SK-N-SH treated with all-trans-retinoic acid at 6 μM for 48 hours (cell line): Measurements from ENCODE around the gene NDUFA5.

Experiments used
- ARNTL ChIP-seq: fragments of 450-650 bp; formaldehyde crosslinking; IDR thresholded peaks from 2 replicates; pipeline ENCODE4 v1.5.0; 2020; ENCODE audit warnings: low read depth, mild to moderate bottlenecking, moderate library complexity, borderline replicate concordance
- CSDC2 ChIP-seq: fragments of 250-450 bp; sonication (Bioruptor Pico); IDR thresholded peaks from 2 replicates; pipeline ENCODE4 v1.5.0; 2020; ENCODE audit warnings: mild to moderate bottlenecking, moderate library complexity
- CSRNP3 ChIP-seq: fragments of 250-450 bp; sonication (Bioruptor Pico); IDR thresholded peaks from 2 replicates; pipeline ENCODE4 v1.5.1; 2021; ENCODE audit warnings: mild to moderate bottlenecking, moderate library complexity
- GLIS3 ChIP-seq: fragments of 250-450 bp; sonication (Bioruptor Pico); IDR thresholded peaks from 2 replicates; pipeline ENCODE4 v1.5.0; 2020; ENCODE audit warnings: mild to moderate bottlenecking, moderate library complexity
- OSR1 ChIP-seq: fragments of 250-450 bp; sonication (Bioruptor Pico); IDR thresholded peaks from 2 replicates; pipeline ENCODE4 v1.8.0; 2022; ENCODE audit warnings: moderate library complexity, mild to moderate bottlenecking, inconsistent platforms
- PATZ1 ChIP-seq: fragments of 250-450 bp; sonication (Bioruptor Pico); IDR thresholded peaks from 2 replicates; pipeline ENCODE4 v1.8.0; 2020; ENCODE audit warnings: mild to moderate bottlenecking, moderate library complexity, borderline replicate concordance
- SNAI2 ChIP-seq: fragments of 250-450 bp; sonication (Bioruptor Pico); IDR thresholded peaks from 2 replicates; pipeline ENCODE4 v1.5.0; 2020; ENCODE audit warnings: mild to moderate bottlenecking, moderate library complexity
- TCF4 ChIP-seq: fragments of 250-450 bp; sonication (Bioruptor Pico); IDR thresholded peaks from 2 replicates; pipeline ENCODE4 v1.8.0; 2021; ENCODE audit warnings: mild to moderate bottlenecking, moderate library complexity, borderline replicate concordance
- TSHZ2 ChIP-seq: fragments of 250-450 bp; sonication (Bioruptor Pico); IDR thresholded peaks from 2 replicates; pipeline ENCODE4 v1.5.0; 2020; ENCODE audit warnings: mild to moderate bottlenecking, moderate library complexity
- ZC3H10 ChIP-seq: fragments of 250-450 bp; sonication (Bioruptor Pico); IDR thresholded peaks from 2 replicates; pipeline ENCODE4 v1.5.1; 2021; ENCODE audit warnings: mild to moderate bottlenecking, moderate library complexity
- ZNF565 ChIP-seq: fragments of 450-650 bp; formaldehyde crosslinking; conservative IDR thresholded peaks from 2 replicates; pipeline ENCODE4 v1.5.0; 2020; ENCODE audit warnings: low read depth, mild to moderate bottlenecking, moderate library complexity
- ZNF70 ChIP-seq: fragments of 450-650 bp; formaldehyde crosslinking; IDR thresholded peaks from 2 replicates; pipeline ENCODE4 v1.5.0; 2020; ENCODE audit warnings: mild to moderate bottlenecking, moderate library complexity

GRCh38 chr7:123604739-123605138 is 47.1 kb upstream of the NDUFA5 start:
- no peak for TF ChIP-seq ZNF70 (CRISPR knock-in tag)
- TF ChIP-seq PATZ1: no peak
- TF ChIP-seq ARNTL: no peak
- no peak for TF ChIP-seq ZNF565 (CRISPR knock-in tag)
- TF ChIP-seq OSR1 (CRISPR knock-in tag): no peak
- TF ChIP-seq TCF4: no peak
- no peak for TF ChIP-seq TSHZ2
- no peak for TF ChIP-seq ZC3H10 (CRISPR knock-in tag)
- no peak for TF ChIP-seq CSDC2
- TF ChIP-seq CSRNP3 (CRISPR knock-in tag): no peak
- TF ChIP-seq SNAI2 (CRISPR knock-in tag): no peak
- TF ChIP-seq GLIS3: no peak
